Right lobe of liver (tissue), 6 donors: ENCODE measurements around the gene UGCG. TPM values are rescaled to one million over a fixed set of nuclear protein-coding genes. Genes with fewer than 3 reads are reported as not detected.
"Not testable (repeated sequence)": the region's sequence is repeated elsewhere in the genome, so short reads cannot be mapped to it uniquely, and the experiment has no call there.

Experiments used
- ATAC-seq, 4 donors: fragments of 200-7000 bp; cut with Tn5 transposase; one replicate each; pipeline ENCODE4 v1.9.1; 2020; ENCODE audit warnings: mild to moderate bottlenecking in 4 of 4, moderate library complexity in 4 of 4
- DNase-seq, 3 donors: peaks; one replicate each; pipeline ENCODE4 v3.0.0-alpha.2; 2020
- H3K27ac ChIP-seq, 3 donors: fragments of 200-600 bp; one replicate each; pipeline ENCODE4 v1.8.0; 2022
- H3K27me3 ChIP-seq, 2 donors: fragments of 200-600 bp; one replicate each; pipeline ENCODE4 v1.8.0; 2022
- H3K36me3 ChIP-seq, 4 donors: fragments of 200-600 bp; sonication (generic) in 1 of 4; one replicate each; pipeline versions ENCODE4 v1.5.1 to v1.8.0; 2017 to 2022; ENCODE audit warnings: control low read depth in 1 of 4
- H3K4me1 ChIP-seq, 4 donors: fragments of 200-600 bp; sonication (generic) in 1 of 4; one replicate each; pipeline versions ENCODE4 v1.5.1 to v1.8.0; 2017 to 2022; ENCODE audit warnings: control low read depth in 1 of 4
- H3K4me3 ChIP-seq, 3 donors: fragments of 200-600 bp; one replicate each; pipeline ENCODE4 v1.8.0; 2022
- H3K9me3 ChIP-seq, 4 donors: fragments of 200-600 bp; sonication (generic) in 1 of 4; one replicate each; pipeline versions ENCODE4 v1.5.1 to v1.8.0; 2017 to 2022; ENCODE audit warnings: control low read depth in 1 of 4
- POLR2A ChIP-seq: fragments of 450-650 bp; IDR thresholded peaks from one replicate; pipeline ENCODE4 v1.6.1; 2017; ENCODE audit warnings: antibody characterized with exemption, mild to moderate bottlenecking
- WGBS: methylation state at CpG from one replicate; pipeline ENCODE4 v1.1.6; 2018; ENCODE audit warnings: low coverage, low lambda C conversion rate; ENCODE audit not compliant: insufficient coverage; ENCODE audit errors: missing lambda C conversion rate; 5-methylcytosine and 5-hydroxymethylcytosine counted together
- intact Hi-C, 2 donors: fragments of 100-400 bp; cut with DNase I; formaldehyde crosslinking; loops; one replicate each; pipeline versions ENCODE4 v1.11.2 to v1.14.1; 2022
- total RNA-seq, 6 experiments: library from RNA; depleted of rRNA in 2 of 6; stranded (reverse); fragments of >200 nt in 2 of 6; fragmentation: NEBNext Ultra II Directional in 3 of 6; extraction: Animal tissue kit (Norgen Biotek cat#: 25700) in 3 of 6; gene quantifications; one replicate each; pipeline versions ENCODE4 v1.1.0 to v1.2.4, GENCODE V29; 2016 to 2023
- TF ChIP-seq, protein P1 (sequence below), 4 donors: fragments of 200-600 bp in 3 of 4; fragments of 450-650 bp in 1 of 4; IDR thresholded peaks; one replicate each; pipeline versions ENCODE4 v1.5.1 to v1.8.0; 2016 to 2022; ENCODE audit warnings: antibody characterized with exemption in 4 of 4, mild to moderate bottlenecking in 2 of 4
- donor health status: DM: no; HTN: yes; CAD: no.
- donor health status: DM: no; HTN: no; CAD: no.
- donor health status: DM: no; HTN: no; CAD: no.
- donor health status: DM: no; HTN: yes; CAD: no.
- donor health status: DM: no; HTN: yes; CAD: no.

Gene UGCG
- total RNA-seq, 6 experiments from 2014 or later, result 7.9 to 37.2 (median 17.1) TPM

- TF ChIP-seq, protein P1, sequence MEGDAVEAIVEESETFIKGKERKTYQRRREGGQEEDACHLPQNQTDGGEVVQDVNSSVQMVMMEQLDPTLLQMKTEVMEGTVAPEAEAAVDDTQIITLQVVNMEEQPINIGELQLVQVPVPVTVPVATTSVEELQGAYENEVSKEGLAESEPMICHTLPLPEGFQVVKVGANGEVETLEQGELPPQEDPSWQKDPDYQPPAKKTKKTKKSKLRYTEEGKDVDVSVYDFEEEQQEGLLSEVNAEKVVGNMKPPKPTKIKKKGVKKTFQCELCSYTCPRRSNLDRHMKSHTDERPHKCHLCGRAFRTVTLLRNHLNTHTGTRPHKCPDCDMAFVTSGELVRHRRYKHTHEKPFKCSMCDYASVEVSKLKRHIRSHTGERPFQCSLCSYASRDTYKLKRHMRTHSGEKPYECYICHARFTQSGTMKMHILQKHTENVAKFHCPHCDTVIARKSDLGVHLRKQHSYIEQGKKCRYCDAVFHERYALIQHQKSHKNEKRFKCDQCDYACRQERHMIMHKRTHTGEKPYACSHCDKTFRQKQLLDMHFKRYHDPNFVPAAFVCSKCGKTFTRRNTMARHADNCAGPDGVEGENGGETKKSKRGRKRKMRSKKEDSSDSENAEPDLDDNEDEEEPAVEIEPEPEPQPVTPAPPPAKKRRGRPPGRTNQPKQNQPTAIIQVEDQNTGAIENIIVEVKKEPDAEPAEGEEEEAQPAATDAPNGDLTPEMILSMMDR (IDR thresholded peaks at IDR 0.05), result no peak
- TF ChIP-seq POLR2A, result no peak
- 25% methylated on average over 2 of the region's 3 CpGs for WGBS
- peak; percentile 72 to 87 (median 81) for ATAC-seq
- Histone ChIP-seq H3K4me1 (peaks cover 0 to 25% (median 5%) of the 10 kb centered on the region in 4 donors), H3K9me3 (no peaks in the 10 kb centered on the region), H3K27ac (peak overlapping the region in 1 of 3 donors; percentile 40), H3K4me3 (no peak overlapping the region), H3K27me3 (no peaks in the 10 kb centered on the region), H3K36me3 (no peaks in the 10 kb centered on the region)
- intact Hi-C loops, result no loop called here
- DNase-seq, result no peak
These were observed 47.7 kb downstream of the UGCG start for GRCh38 chr9:111944241-111944866.

DNA sequence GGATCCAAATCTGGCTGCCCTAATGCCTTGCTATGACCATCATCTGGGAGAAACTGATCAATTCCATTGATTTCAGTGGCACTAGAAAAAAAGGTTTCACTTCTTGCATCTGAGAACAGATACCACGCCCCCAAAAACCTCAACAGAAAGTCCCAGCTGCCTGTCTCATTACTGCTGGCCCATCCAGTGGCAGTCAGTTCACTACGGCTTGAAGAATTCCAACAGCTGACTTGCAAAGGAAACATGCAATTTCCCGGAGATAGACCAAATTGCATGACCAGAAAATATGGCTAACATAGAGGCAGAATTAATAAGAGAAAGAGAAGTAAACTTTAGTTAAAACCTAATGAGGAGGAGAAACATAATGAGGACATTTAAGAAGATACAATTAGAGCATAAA, 48.6 kb downstream of the UGCG start:
- peak overlapping the region in 1 of 3 donors; percentile 40 for H3K27ac ChIP-seq
- H3K27me3 ChIP-seq, result no peaks in the 10 kb centered on the region
- ATAC-seq (peak in 3 of 4 donors; percentile 20 to 50 (median 34)), DNase-seq (no peak)
- H3K36me3 ChIP-seq, result no peaks in the 10 kb centered on the region
- intact Hi-C loops, result no loop called here
- H3K9me3 ChIP-seq, result no peaks in the 10 kb centered on the region
- whole genome bisulfite sequencing, result 52% methylated on average over 3 of the region's 3 CpGs
- H3K4me1 ChIP-seq, result peaks cover 0 to 25% (median 5%) of the 10 kb centered on the region in 4 donors
- TF ChIP-seq, protein P1 (IDR thresholded peaks at IDR 0.05), result no peak
- TF ChIP-seq POLR2A, result no peak
- H3K4me3 ChIP-seq, result no peak overlapping the region

GRCh38 chr9:111948109-111948508, 51.5 kb downstream of the UGCG start:
- H3K4me3 ChIP-seq, H3K36me3 ChIP-seq, H3K9me3 ChIP-seq, H3K27me3 ChIP-seq, DNase-seq, intact Hi-C loops, ATAC-seq, H3K27ac ChIP-seq: not testable (repeated sequence)
- 93% methylated on average over 21 of the region's 21 CpGs for WGBS
- peaks cover 0 to 13% (median 0%) of the 10 kb centered on the region in 4 donors for H3K4me1 ChIP-seq

GRCh38 chr9:111948951-111949350, 52.3 kb downstream of the UGCG start:
- intact Hi-C loops, result no loop called here

DNA sequence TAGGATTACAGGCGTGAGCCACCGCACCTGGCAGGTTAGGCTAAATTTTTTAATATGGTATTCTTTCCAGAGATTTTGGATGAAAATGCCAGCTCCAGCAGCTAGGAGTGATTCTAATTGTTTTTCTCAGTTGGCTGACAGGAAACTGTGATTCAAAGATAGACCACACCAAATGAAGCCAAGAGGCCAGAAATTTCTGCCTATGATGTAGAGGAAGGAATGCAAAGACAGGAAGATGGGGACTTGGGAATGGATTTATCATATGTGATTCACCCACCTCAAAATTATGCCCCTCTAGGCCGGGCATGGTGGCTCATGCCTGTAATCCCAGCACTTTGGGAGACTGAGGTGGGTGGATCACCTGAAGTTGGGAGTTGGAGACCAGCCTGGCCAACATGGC, 53.3 kb downstream of the UGCG start:
- Histone ChIP-seq H3K4me3 (no peak overlapping the region), H3K4me1 (peaks cover 0 to under 1% (median 0%) of the 10 kb centered on the region in 4 donors), H3K27me3 (no peaks in the 10 kb centered on the region), H3K36me3 (no peaks in the 10 kb centered on the region), H3K27ac (no peak overlapping the region), H3K9me3 (no peaks in the 10 kb centered on the region)
- intact Hi-C loops, result no loop called here
- ATAC-seq (no peak), DNase-seq (no peak)
- 92% methylated on average over 3 of the region's 3 CpGs for WGBS
- TF ChIP-seq, protein P1 (IDR thresholded peaks at IDR 0.05), result no peak
- TF ChIP-seq POLR2A, result no peak

More at GRCh38 chr9:111948951-111949350, 52.3 kb downstream of the UGCG start:
- Histone ChIP-seq H3K27ac (no peak overlapping the region), H3K27me3 (no peaks in the 10 kb centered on the region), H3K36me3 (no peaks in the 10 kb centered on the region), H3K9me3 (no peaks in the 10 kb centered on the region), H3K4me3 (no peak overlapping the region), H3K4me1 (peaks cover 0 to 9% (median 0%) of the 10 kb centered on the region in 4 donors)
- TF ChIP-seq POLR2A, result no peak
- TF ChIP-seq, protein P1 (IDR thresholded peaks at IDR 0.05), result no peak
- WGBS, result 38% methylated on average over 1 of the region's 2 CpGs
- DNase-seq (no peak), ATAC-seq (no peak)
